Testis (tissue), 3 donors: ENCODE measurements around the gene GALNT18. TPM values are rescaled to one million over a fixed set of nuclear protein-coding genes. Genes with fewer than 3 reads are reported as not detected.
A peak's percentile ranks its signal among the peaks of the same experiment; 100 is the strongest.

Experiments
- DNase-seq: peaks from one replicate; pipeline ENCODE4 v3.0.0-alpha.2; 2019
- H3K27ac ChIP-seq, 2 donors: fragments of 200-600 bp; sonication (generic); one replicate each; pipeline ENCODE4 v1.5.1; 2019
- H3K27me3 ChIP-seq: fragments of 200-600 bp; sonication (generic); one replicate; pipeline ENCODE4 v1.5.1; 2019
- H3K36me3 ChIP-seq: fragments of 200-600 bp; sonication (generic); one replicate; pipeline ENCODE4 v1.5.1; 2017; ENCODE audit warnings: low read depth; ENCODE audit errors: missing control alignments
- H3K4me1 ChIP-seq: fragments of 200-600 bp; sonication (generic); one replicate; pipeline ENCODE4 v1.5.1; 2019
- H3K4me3 ChIP-seq, 2 donors: fragments of 200-600 bp; sonication (generic); one replicate each; pipeline ENCODE4 v1.5.1; 2017 to 2019
- H3K9me3 ChIP-seq: fragments of 200-600 bp; sonication (generic); one replicate; pipeline ENCODE4 v1.5.1; 2017
- CTCF ChIP-seq, 3 experiments: fragments of 450-650 bp in 2 of 3; fragments of 200-600 bp in 1 of 3; sonication (generic) in 1 of 3; IDR thresholded peaks; one replicate each; pipeline ENCODE4 v1.5.1; 2016 to 2019; ENCODE audit warnings: antibody characterized with exemption in 3 of 3, mild to moderate bottlenecking in 2 of 3, moderate library complexity in 1 of 3
- POLR2A ChIP-seq: fragments of 450-650 bp; IDR thresholded peaks from one replicate; pipeline ENCODE4 v1.6.1; 2017; ENCODE audit warnings: antibody characterized with exemption, mild to moderate bottlenecking, moderate library complexity
- WGBS, 2 donors: methylation state at CpG; one replicate each; pipeline ENCODE4 v1.1.5; 2018; 5-methylcytosine and 5-hydroxymethylcytosine counted together
- intact Hi-C: fragments of 100-400 bp; cut with DNase I; formaldehyde crosslinking; loops from one replicate; pipeline ENCODE4 v1.15.1; 2023; ENCODE audit warnings: low total_unique reads
- polyA plus RNA-seq: library from polyadenylated mRNA; stranded (reverse); fragments of 350-450 nt; fragmentation: Illumina TruSeq; extraction: RNeasy Lipid Tissue Mini Kit (QIAGEN cat#74804); gene quantifications from one replicate; pipeline ENCODE4 v1.2.3, GENCODE V29; 2014; ENCODE audit warnings: low read depth, low replicate concordance; ENCODE audit not compliant: insufficient read depth
- total RNA-seq, 2 donors: library from RNA; depleted of rRNA; stranded (reverse); fragments of >200 nt; gene quantifications; one replicate each; pipeline ENCODE4 v1.2.3, GENCODE V29; 2016

Gene GALNT18
- total and polyA plus RNA-seq, 3 donors from 2014 or later: 39.2 to 106 (median 73.9) TPM

GRCh38 chr11:11250470-11250869 is 371.3 kb downstream of the GALNT18 start:
- WGBS, 2 donors: 64 to 66% methylated on average over 2 of the region's 2 CpGs
- DNase-seq: no peak
- Histone ChIP-seq H3K4me1 (no peaks in the 10 kb centered on the region), H3K27ac (no peak overlapping the region), H3K36me3 (no peaks in the 10 kb centered on the region), H3K9me3 (no peaks in the 10 kb centered on the region), H3K4me3 (no peak overlapping the region), H3K27me3 (no peaks in the 10 kb centered on the region)
- intact Hi-C loops: no loop called here
- no peak for TF ChIP-seq POLR2A
- no peak for TF ChIP-seq CTCF (IDR thresholded peaks at IDR 0.05)

GRCh38 chr11:11247576-11247975 is 374.2 kb downstream of the GALNT18 start:
- 87 to 97% methylated on average over 2 of the region's 2 CpGs for WGBS, 2 donors
- H3K27ac ChIP-seq: no peak overlapping the region
- no peaks in the 10 kb centered on the region for H3K9me3 ChIP-seq
- intact Hi-C loops: no loop called here
- DNase-seq: no peak
- H3K4me3 ChIP-seq: no peak overlapping the region
- no peaks in the 10 kb centered on the region for H3K27me3 ChIP-seq
- H3K36me3 ChIP-seq: no peaks in the 10 kb centered on the region
- peaks cover 4% of the 10 kb centered on the region for H3K4me1 ChIP-seq
- TF ChIP-seq CTCF (IDR thresholded peaks at IDR 0.05): no peak
- no peak for TF ChIP-seq POLR2A

GRCh38 chr11:11247086-11247485 is 374.7 kb downstream of the GALNT18 start:
- H3K27ac ChIP-seq: no peak overlapping the region
- no peak for TF ChIP-seq CTCF (IDR thresholded peaks at IDR 0.05)
- no peak for TF ChIP-seq POLR2A
- DNase-seq: no peak
- H3K9me3 ChIP-seq: no peaks in the 10 kb centered on the region
- H3K4me1 ChIP-seq: peaks cover 4% of the 10 kb centered on the region
- no peak overlapping the region for H3K4me3 ChIP-seq
- intact Hi-C loops: no loop called here
- H3K27me3 ChIP-seq: no peaks in the 10 kb centered on the region
- WGBS, 2 donors: 77% methylated on average over 6 of the region's 6 CpGs
- no peaks in the 10 kb centered on the region for H3K36me3 ChIP-seq

- Histone ChIP-seq H3K36me3 (no peaks in the 10 kb centered on the region), H3K9me3 (no peaks in the 10 kb centered on the region), H3K4me1 (peaks cover 4% of the 10 kb centered on the region), H3K27me3 (no peaks in the 10 kb centered on the region), H3K27ac (no peak overlapping the region), H3K4me3 (no peak overlapping the region)
- DNase-seq: no peak
- intact Hi-C loops: no loop called here
- 91 to 93% methylated on average over 1 of the region's 1 CpG for WGBS, 2 donors
- TF ChIP-seq CTCF (IDR thresholded peaks at IDR 0.05) (no peak), POLR2A (no peak)
Observed at GRCh38 chr11:11246166-11246565, 375.6 kb downstream of the GALNT18 start.

GRCh38 chr11:11245453-11245852 is 376.4 kb downstream of the GALNT18 start:
- H3K9me3 ChIP-seq: no peaks in the 10 kb centered on the region
- TF ChIP-seq POLR2A: no peak
- peak in 1 of 3 experiments; percentile 8 for TF ChIP-seq CTCF (IDR thresholded peaks at IDR 0.05)
- 50 to 63% methylated on average over 3 of the region's 3 CpGs for WGBS, 2 donors
- DNase-seq: no peak
- H3K27me3 ChIP-seq: no peaks in the 10 kb centered on the region
- no peak overlapping the region for H3K27ac ChIP-seq
- H3K36me3 ChIP-seq: no peaks in the 10 kb centered on the region
- H3K4me1 ChIP-seq: peaks cover 4% of the 10 kb centered on the region
- intact Hi-C loops: no loop called here
- no peak overlapping the region for H3K4me3 ChIP-seq
